Endothelial cell of hepatic sinusoid (primary cell): Measurements from ENCODE around the gene GRK3.
"Not testable (repeated sequence)": the region's sequence is repeated elsewhere in the genome, so short reads cannot be mapped to it uniquely, and the experiment has no call there.

Experiments used
- in situ Hi-C: cut with HindIII; loops from 2 replicates; pipeline ENCODE4 v1.10.0; 2017; ENCODE audit warnings: low sequenced_read_pairs

The GRK3 gene

GRCh38 chr22:25548866-25549464 lies 15.5 kb upstream of the GRK3 start:
- in situ Hi-C loops = no loop called here

DNA sequence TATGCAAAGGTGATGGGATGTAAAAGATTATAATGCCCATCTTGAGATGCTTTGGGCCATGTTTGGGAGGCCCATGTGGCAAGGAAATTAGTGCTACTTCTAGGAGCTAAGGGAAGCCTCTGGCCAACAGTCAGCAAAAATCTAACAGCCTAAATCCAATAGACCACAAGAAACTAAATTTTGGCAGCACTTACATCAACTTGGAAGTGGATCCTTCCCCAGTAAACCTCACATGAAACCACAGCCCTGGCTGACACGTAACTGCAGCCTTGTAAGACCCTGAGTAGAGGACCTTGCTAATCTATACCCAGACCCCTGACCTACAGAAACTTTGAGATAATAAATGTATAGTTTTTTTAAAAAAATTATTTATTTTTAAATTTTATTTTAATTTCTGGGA lies 13.1 kb upstream of the GRK3 start:
- in situ Hi-C loops = no loop called here

DNA sequence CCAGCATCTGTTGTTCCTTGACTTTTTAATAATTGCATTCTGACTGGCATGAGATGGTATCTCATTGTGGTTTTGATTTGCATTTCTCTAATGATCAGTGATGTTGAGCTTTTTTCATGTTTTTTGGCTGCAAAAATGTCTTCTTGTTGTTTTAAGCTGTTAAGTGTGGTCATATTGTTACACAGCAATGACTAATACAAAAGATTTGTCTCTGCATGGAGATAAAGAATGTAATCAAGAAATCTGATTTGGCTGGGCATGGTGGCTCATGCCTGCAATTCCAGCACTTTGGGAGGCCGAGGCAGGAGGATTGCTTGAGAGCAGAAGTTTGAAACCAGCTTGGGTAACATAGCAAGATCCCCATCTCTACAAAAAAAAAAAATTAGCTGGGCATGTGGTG lies 12.1 kb upstream of the GRK3 start:
- in situ Hi-C loops = not testable (repeated sequence)

DNA sequence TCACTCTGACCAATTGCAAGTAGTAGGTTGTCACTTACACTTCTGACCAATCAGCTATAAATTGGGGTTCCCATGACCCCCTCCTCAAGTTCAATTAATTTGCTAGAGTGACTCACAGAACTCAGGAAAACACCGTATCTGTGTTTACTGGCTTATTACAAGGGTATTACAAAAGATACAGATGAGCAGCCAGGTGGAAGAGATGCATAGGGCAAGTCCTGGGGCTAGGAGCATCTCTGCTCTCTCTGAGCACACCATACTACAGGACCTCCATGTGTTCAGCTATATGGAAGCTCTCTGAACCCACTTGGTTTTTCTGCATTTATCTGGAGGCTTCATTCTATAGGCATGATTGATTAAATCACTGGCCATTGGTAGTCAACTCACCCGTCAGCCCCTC lies 11.3 kb upstream of the GRK3 start:
- in situ Hi-C loops = no loop called here

GRCh38 chr22:25554238-25554671 lies 10.2 kb upstream of the GRK3 start:
- in situ Hi-C loops = no loop called here

- in situ Hi-C loops = no loop called here
Observed at GRCh38 chr22:25554689-25555088, 9.8 kb upstream of the GRK3 start.

- in situ Hi-C loops = no loop called here
Observed at GRCh38 chr22:25555586-25555985, 8.9 kb upstream of the GRK3 start.

- in situ Hi-C loops = no loop called here
Observed at GRCh38 chr22:25557218-25557617, 7.3 kb upstream of the GRK3 start.

DNA sequence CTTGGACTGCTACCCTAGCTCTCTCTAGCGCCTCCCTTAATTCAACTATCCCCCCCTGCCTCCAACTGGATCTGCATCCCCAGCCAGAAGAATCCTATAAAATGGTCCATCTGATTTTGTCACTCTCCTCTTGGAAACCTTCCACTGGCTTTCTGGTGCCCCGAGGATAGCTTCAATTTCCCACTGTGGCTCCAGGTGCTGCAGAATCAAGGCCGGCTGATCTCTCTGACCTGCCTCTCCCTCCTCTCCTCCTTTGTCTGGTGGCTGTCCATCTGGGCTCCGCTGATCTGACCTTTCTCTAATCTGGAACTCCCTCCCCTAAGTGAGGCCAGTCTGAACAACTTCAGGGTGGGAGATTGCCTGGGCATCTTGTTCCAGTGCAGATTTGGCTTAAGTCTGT lies 6.1 kb upstream of the GRK3 start:
- in situ Hi-C loops = no loop called here

DNA sequence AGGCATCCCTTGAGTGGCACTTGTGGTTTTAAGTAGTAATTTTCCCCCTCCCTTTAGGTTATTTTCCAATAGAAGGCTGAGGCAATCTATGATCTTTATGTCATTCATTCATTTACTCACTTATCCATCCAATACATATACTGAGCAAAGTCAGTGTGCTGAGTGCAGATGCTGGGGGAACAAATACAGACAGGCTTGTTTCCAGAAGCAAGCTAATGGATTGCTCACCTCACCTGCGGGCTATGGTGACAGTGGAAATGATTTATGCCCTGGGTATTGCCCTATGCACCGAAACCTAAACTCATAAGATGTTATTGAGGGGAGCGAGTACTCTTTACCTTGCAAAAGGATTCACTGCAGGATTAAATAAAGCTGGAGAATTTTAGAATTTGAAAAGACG lies 4.6 kb upstream of the GRK3 start:
- in situ Hi-C loops = not testable (repeated sequence)

- in situ Hi-C loops = not testable (repeated sequence)
Observed at GRCh38 chr22:25561182-25561581, 3.3 kb upstream of the GRK3 start.

GRCh38 chr22:25561927-25562326 lies 2.5 kb upstream of the GRK3 start:
- in situ Hi-C loops = not testable (repeated sequence)

DNA sequence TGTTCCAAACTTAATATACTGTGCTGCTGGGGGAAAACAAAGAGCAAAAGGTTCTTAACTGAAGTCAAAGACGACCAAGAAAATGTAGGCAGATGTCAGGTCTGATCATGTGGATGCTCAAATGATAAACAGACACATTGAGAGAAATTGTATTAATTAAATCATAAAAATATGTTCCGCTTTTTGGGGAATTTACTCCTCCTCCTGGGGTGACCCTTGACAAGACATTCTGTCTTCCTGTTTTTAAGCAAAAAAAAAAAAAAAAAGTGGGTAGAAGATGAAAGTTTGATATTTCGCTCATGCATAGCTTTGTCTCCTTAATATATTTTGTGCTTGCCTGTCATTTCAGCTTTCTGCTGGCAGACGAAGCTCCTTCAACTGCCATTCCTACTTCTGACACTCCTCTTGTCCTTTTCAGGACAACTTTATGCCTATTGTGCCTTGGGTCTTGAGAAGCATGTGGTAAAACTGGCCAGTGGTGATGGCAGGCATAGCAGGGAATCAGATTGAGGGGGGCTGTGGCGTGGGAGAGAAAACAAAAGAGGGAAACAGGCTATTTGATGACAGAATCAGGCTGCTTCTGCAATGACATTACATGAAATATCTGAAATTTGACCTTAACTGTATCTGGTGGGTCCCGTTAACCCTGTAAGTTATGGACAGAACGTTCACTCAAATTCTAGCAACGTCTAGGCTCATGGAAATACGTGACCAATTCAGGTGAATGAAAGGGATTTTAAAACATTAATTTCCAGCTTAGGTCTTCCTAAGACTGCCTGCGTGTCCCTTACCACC lies 1.3 kb upstream of the GRK3 start:
- in situ Hi-C loops = not testable (repeated sequence)

DNA sequence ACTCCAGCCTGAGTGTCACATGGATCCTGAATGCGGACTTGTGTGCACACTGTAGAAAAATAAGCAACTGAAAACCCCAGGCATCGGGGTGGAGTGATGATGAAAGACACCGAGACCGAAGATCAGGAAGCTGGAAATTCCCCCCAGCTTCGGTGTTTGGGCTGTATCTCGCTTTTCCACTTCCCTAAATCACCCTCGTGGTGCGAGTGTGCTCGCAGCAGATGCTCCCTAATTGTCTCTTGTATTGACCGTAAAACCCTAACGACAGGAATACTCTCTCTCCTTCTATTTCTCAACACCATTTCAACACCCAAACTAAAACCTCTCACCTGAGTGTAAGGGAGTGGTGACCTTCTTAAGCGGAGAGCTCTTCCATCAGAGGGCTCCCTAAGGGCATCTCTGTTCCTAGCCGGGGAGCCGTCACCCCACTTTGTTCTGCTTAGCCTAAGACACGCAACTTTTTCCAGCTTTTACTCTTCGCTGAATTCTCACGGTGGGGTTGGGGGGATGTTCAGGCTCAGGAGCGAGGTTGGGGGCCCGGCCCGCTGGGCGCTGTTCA lies 635 bp upstream of the GRK3 start:
- in situ Hi-C loops = no loop called here

DNA sequence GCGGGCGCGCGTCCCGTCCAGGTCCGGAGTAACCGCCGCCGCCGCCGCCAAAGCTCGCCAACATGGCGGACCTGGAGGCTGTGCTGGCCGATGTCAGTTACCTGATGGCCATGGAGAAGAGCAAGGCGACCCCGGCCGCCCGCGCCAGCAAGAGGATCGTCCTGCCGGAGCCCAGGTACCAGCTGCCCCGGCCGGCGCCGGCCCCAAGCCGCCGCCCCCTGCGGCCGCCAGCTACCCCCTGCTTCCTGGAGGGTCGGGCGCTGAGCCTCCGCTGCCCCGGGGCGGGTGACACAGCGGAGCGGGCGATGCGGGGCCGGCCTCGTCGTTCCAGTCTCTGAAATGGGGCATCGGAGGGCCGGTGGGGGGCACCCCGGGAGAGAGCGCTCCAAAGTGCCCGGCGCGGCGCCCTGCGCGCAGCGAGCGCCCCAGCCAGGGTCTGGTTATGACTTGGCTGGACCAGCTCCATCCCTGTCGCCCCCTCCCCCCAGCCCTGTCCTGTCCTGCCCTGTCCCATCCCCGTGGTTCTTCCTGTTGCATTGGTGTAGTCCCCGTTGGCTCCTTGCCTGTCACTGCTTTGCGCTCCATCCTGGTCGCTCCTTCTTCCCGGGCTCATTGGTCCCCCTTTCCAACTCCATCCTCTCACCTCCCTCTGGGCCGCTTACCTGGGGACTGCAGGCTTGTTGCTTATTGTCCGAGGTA lies 653 bp downstream of the GRK3 start:
- in situ Hi-C loops = no loop called here

GRCh38 chr22:25566186-25566897 lies 1.9 kb downstream of the GRK3 start:
- in situ Hi-C loops = no loop called here

GRCh38 chr22:25566898-25567235 lies 2.4 kb downstream of the GRK3 start:
- in situ Hi-C loops = no loop called here

DNA sequence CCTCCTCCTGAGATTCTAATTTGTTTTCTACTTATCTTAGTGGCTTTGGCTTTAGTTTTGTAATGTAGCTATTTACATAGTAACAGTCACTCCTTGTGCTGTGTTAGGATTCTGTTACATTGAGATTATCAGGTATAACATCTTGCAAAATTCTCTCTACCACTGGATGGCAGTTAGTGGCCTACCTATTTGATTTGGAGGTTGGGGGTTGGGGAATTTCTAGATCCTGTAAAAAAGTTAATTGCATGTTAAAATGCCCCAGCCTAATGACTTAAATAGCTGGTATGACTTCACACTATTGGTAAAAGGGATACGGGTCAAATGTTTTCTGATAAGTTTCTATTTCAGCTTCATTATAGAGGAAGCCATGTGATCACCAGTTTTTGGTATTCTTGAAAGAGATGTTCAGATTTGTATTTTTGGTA lies 2.8 kb downstream of the GRK3 start:
- in situ Hi-C loops = no loop called here

DNA sequence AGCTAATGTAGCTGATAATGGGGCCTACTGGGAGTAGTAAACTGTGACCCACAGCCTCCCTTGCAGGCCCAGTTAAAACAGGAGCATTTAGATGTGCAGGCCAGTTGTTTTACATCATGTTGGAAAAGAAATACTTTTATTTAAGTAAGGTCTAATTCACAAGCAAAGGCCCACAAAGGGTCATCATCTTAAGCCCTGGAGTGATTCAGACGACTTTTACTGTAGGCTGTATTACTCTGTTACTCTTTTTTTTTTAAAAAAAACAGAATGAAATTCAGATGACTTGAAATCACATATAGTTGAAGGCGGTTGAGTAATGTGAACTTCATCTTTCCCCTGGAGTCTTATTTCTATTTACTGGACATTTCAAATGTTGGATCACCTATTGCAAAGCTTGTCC lies 3.6 kb downstream of the GRK3 start:
- in situ Hi-C loops = not testable (repeated sequence)

- in situ Hi-C loops = no loop called here
Observed at GRCh38 chr22:25569361-25569760, 4.9 kb downstream of the GRK3 start.

DNA sequence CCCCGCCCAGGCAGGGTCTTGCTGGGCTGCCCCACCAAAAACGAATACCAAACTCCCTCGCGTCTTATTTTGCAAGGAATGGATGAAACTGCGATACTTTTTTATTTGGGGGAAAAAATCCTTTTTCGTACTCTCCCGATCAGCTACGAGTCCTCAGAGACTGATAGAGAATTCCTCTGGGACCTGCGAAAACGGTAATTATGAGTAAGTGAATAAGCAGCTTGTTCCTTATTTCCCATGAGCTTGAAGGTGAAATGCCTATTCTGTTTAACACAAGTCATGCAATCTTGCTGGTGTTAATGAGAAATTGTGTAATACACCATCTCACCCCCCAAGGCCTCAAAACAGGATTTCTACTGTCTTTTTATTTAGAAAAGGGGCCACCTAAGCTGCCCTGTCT lies 5.5 kb downstream of the GRK3 start:
- in situ Hi-C loops = loop anchor here (10.0 kb wide), 1 partner anchor 55 kb away; no protein-coding TSS in a partner anchor
